ENCODE results near the gene SLC16A6.
"Not testable (repeated sequence)": the region's sequence is repeated elsewhere in the genome, so short reads cannot be mapped to it uniquely, and the experiment has no call there.

The SLC16A6 gene

DNA sequence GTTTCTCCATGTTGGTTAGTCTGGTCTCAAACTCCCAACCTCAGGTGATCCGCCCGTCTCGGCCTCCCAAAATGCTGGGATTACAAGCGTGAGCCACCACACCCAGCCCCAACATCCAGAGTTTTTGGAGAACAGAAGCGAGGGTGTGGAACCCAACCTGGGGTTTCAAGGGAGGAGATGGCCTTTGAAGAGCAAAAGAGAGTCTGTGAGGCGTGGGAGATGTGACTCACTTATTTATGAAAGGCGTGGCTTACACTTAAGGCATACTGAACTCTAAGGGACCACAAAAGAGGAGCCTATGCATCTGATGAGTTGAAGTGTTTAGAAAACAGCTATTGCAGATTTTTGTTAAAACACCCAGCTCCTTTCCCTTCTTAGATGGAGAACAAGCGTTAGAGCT is 19.2 kb upstream of the SLC16A6 start:
- no peak for DNase-seq

DNA sequence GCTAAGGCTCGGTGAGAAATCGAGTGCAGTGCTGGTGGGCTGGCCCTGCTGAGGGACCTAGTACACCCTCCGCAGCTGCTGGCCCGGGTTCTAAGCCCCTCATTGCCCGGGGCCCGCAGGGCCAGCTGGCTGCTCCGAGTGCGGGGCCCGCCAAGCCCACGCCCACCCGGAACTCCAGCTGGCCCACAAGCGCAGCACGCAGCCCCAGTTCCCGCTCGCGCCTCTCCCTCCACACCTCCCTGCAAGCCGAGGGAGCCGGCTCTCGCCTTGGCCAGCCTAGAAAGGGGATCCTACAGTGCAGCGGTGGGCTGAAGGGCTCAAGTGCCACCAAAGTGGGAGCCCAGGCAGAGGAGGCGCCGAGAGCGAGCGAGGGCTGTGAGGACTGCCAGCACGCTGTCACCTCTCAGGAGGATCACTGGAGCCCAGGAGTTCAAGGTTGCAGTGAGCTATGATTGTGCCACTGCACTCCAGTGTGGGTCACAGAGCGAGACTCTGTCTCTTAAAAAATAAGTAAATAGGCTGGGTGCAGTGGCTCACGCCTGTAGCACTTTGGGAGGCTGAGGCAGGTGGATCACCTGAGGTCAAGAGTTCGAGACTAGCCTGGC is 18.2 kb upstream of the SLC16A6 start:
- not testable (repeated sequence) for DNase-seq

DNA sequence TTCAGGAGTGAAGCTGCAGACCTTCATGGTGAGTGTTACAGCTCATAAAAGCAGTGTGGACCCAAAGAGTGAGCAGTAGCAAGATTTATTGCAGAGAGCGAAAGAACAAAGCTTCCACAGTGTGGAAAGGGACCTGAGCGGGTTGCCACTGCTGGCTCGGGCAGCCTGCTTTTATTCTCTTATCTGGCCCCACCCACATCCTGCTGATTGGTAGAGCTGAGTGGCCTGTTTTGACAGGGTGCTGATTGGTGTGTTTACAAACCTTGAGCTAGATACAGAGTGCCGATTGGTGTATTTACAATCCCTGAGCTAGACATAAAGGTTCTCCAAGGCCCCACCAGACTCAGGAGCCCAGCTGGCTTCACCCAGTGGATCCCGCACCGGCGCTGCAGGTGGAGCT is 17.6 kb upstream of the SLC16A6 start:
- not testable (repeated sequence) for DNase-seq

- no peak for DNase-seq
These were observed 16.5 kb upstream of the SLC16A6 start for GRCh38 chr17:68307443-68307842.

DNA sequence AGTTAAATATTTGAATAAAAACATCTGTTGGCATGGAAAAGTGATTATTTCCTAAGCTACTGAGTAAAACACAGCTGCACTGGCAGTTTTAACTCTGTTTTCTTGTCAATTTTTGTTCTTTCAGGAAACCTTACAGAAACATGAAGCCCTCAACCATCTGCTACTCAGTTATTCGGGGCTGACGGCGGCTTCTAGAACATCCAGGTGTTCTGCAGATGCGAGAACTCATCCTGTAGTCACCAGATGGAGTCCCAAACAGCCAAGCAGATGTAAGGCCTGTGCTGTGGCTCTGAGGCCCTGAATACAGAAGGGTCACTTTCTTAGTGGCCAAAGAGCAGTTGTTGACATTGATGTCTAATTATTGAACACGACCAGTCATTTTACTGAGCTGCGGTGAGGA is 15.9 kb upstream of the SLC16A6 start:
- DNase-seq, result no peak

DNA sequence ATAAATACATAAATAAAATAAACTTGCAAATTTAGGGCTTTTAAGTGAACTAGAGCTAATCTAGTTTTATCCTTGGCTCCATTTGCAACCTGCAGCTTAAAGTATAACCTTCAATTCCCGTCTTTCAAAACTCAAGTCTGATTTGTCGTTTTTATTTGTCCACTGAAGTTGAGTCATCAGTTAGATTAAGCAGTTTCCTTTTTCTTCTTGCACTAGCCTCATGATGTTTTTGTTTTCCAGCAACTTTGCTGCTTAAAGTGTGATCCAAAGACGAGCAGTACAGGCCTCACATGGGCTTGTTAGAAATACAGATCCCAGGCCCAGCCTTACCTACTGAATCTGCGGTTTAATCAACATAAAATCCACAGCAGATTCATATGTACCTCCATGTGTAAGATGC is 14.2 kb upstream of the SLC16A6 start:
- DNase-seq, result no peak

GRCh38 chr17:68304706-68305105 is 13.8 kb upstream of the SLC16A6 start:
- DNase-seq, result no peak

- no peak for DNase-seq
These were observed 11.7 kb upstream of the SLC16A6 start for GRCh38 chr17:68302666-68303065.

- no peak for DNase-seq
These were observed 11.2 kb upstream of the SLC16A6 start for GRCh38 chr17:68302066-68302564.

DNA sequence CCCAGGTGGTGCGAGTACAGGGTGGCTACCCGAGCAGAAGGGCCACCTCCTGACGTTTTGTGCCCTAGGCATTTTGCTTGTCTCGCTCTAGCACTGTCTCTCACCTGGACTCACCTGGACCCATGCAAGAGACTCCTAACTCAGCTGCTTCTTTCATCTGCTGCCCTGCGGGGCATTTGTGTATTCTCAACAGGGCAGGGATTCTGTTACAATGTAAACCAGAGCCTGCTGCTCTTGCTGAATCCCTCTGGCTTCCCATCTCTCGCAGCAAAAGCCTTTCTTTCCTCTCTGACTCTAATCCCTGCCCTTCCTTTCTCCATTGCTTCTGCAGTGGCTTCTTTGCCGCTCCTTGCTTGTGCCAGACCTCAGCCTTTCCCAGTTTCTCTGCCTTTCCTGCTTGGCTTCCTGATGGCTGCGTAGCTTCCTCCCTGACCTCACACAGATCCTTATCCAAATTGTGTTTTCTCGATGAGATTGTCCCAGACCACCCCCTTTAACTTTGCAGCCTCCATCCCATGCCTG is 10.6 kb upstream of the SLC16A6 start:
- DNase-seq, result no peak

GRCh38 chr17:68299817-68300216 is 8.9 kb upstream of the SLC16A6 start:
- no peak for DNase-seq

DNA sequence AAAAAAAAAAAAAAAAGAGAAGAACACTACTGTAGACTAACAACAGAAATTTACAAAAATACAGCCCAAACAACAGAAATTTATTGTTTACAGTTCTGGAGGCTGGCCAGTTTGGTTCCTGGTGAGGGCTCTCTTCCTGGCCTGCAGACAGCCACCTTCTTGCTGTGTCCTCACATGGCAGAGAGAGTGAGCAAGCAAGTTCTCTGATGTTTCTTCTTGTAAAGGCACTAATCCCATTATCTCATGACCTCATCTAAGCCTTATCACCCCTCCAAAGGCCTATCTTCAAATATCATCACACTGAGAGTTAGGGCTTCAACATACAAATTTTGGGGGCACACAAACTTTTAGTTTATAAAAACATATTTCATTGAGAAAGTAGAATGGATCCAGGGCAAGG is 7.7 kb upstream of the SLC16A6 start:
- no peak for DNase-seq

GRCh38 chr17:68297195-68297594 is 6.3 kb upstream of the SLC16A6 start:
- no peak for DNase-seq

DNA sequence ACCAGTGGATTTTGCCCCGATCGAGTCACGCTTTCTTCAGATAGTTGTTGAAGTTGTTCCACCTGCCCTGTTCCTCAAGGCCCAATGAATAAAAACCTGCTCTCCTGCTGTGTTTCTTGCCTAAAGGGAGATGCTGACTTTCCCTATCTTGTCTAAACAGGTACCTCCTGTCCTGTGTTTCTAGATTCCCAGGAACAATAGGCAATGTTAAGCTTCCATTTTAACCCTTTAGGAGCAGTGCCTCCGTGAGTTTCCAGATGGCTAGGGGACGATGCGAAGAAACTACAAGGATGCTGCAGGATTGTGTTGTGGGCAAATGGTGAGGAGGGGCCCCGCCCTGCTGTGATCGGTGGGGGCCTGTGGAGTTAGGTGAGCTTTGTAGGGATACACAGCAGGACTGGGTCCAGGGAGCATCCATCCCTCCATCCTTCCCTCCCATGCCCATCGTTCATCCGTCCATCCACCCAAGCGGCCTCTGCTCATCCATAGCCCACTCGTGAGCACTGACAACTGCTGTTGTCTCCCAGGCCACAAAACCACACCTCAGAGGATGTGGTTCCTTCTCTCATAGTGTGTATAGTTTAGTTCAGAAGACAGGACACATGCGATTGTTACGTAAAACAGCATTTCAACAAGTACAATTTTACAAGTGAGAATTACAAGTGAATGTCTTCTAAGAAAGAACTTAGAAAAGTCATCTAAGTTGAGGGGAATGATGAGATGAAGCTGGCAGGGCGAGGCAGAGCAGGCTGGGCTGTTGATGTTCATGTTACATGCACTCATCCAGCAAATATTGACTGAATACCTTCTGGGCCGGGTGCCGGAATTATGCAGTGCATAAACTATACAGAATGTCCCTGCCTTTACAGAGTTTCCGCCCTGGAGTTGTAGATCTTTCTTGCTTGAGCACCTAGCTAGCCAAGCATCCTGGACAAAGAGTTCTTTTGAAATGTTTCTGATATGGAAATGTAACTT is 5.6 kb upstream of the SLC16A6 start:
- no peak for DNase-seq

- peak; percentile 53 for DNase-seq
These were observed 4.2 kb upstream of the SLC16A6 start for GRCh38 chr17:68295086-68295485.

DNA sequence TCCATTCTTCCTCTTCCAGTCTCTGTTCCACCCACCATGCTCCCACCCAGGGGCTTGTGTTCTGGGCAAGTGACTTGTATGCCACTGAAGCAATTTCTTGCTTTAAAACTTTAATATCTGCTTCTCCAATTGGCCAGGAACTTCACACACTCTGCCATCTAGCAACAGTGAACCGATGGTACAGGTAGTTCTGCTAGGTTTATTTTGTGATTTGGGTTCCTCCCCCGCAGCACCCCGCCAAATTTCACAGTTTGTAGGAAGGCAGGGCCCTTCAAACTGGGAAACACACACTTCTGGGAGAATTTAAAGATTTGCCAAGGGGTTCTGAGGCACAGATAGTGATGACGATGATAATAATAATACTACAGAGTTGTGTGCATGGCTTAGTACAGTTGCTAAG is 3.7 kb upstream of the SLC16A6 start:
- DNase-seq, result no peak

GRCh38 chr17:68294196-68294555 is 3.2 kb upstream of the SLC16A6 start:
- DNase-seq, result no peak

DNA sequence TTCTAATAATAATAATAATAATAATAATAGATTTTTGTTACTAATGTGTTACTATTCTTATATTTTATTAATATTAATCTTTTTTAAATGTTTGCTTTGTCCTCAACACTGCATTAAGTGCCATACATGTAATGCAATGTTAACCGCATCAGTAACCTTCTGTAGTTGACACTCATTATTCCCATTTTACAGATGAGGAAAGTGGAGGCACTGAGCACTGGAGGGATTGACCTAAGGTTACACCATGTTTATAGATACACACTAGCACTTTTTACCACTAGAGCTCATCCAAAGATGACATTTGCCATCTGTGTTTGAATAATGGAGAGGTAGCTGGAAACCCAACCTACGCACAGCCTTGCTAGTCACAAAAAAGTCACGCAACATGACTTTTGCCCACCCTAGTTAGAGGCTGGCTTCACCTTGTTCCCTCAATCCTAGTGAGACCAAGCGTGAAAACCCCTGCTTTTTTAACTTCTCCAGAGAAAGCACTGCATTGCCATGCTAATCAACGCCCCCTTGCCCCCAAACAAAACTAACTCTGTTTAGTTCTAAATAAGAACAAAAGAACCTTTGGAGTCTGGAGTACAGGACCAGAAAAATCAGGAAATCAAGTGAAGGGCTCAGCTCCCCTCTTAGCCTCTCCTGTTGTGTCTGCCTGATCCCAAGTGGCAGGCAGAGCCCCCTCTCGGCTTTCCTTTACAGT is 2.7 kb upstream of the SLC16A6 start:
- no peak for DNase-seq

- no peak for DNase-seq
These were observed 1.7 kb upstream of the SLC16A6 start for GRCh38 chr17:68292689-68293040.

GRCh38 chr17:68291836-68292688 is 1.1 kb upstream of the SLC16A6 start:
- DNase-seq, result peak; percentile 86

DNA sequence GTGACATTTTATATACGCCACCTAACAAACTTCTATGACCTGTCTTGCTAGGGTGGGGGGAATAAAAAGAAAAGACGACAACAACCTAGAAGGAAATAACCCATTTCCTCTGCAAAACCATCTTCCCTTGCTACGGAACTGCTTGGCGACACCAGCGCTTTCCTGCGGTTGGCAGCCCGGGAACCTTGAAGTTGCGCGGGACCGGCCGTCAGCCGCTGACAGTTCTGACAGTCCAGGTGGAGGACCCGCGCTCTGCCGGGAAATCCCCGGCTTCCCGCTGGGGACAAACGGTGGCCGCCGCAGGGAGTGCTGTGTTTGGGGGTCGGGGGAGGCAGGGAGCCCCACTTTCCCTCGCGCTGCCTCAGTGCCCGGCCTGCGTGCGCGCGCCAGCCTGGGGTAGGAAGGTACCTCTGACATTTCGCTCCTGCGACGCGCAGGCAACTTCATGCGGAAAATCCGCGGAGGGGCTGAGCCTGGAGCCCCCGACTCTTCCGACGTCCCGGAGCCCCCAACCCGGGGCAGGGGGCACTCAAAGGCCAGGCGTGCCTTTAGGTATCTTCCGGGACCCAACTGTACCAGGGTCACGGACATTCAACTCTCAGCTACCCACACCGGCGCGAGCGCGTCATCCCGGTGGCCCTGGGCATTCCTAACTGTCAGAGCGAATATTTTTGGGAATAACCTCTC is 516 bp downstream of the SLC16A6 start:
- peak; percentile 51 for DNase-seq

DNA sequence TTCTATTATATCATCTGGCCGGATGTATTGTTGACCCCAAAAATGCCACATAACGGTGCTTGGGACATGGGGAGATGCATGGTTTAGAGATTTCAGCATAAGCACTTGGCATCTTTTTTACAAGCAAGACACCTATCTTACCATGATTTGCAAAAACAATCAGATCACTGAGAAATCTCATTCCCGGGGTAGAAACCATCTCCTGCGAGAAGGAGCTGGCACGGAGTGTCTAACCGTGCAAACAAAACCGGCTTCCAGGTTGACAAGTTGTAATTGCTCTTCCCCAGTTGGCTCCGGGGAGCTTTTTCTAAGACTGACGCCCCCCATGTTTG is 1.0 kb downstream of the SLC16A6 start:
- no peak for DNase-seq

Measured in stimulated activated CD4-positive, alpha-beta T cell treated with anti-CD3 and anti-CD28 coated beads, Interleukin-4, amount 100 ng/mL, for 1 hour (primary cell).